IMR-90 (cell line): ENCODE results near the gene PI3. TPM values are rescaled to one million over a fixed set of nuclear protein-coding genes. Genes with fewer than 3 reads are reported as not detected.

Experiments used
- ATAC-seq: fragments of 200-7000 bp; cut with Tn5 transposase; 2 replicates; pipeline ENCODE4 v1.9.1; 2020; ENCODE audit warnings: low read depth, mild to moderate bottlenecking, moderate library complexity
- BruUV-seq: library from RNA; stranded (reverse); fragments of 400-500 nt; replicated peaks from 2 replicates; lab custom pipeline; 2021; lab: Mats Ljungman, UMichigan
- CTCF ChIA-PET: fragments of 300-600 bp; formaldehyde crosslinking; extraction: SDS; loops from one replicate; lab custom pipeline; 2021; ENCODE audit warnings: antibody characterized with exemption; lab: Yijun Ruan, JAX
- POLR2A ChIA-PET: fragments of 300-600 bp; sonication (Branson Sonifier 250); formaldehyde crosslinking; loops from one replicate; lab custom pipeline; 2022; ENCODE audit warnings: antibody characterized with exemption; ENCODE audit not compliant: unreplicated experiment; lab: Charles Lee
- DNase-seq: peaks from one replicate; pipeline ENCODE4 v3.0.0; 2013
- H2AFZ ChIP-seq: replicated peaks from 2 replicates; pipeline ENCODE3; 2013; ENCODE audit warnings: low read length, mild to moderate bottlenecking; ENCODE audit not compliant: poor library complexity
- H2AK5ac ChIP-seq: 2 replicates; pipeline ENCODE4 v1.6.1; 2013; ENCODE audit warnings: low read depth, low read length, inconsistent platforms
- H2AK9ac ChIP-seq: replicated peaks from 2 replicates; pipeline ENCODE3; 2013; ENCODE audit warnings: mild to moderate bottlenecking, low read depth, low read length, moderate library complexity; ENCODE audit not compliant: poor library complexity
- H2BK120ac ChIP-seq: 2 replicates; pipeline ENCODE4 v1.6.1; 2013; ENCODE audit warnings: low read depth, low read length, inconsistent platforms
- H2BK15ac ChIP-seq: 3 replicates; pipeline ENCODE4 v1.6.1; 2013; ENCODE audit warnings: low read depth, low read length, inconsistent platforms
- H2BK20ac ChIP-seq: 2 replicates; pipeline ENCODE4 v1.6.1; 2013; ENCODE audit warnings: low read depth, mild to moderate bottlenecking, inconsistent platforms, low read length, moderate library complexity
- H2BK5ac ChIP-seq: 2 replicates; pipeline ENCODE4 v1.6.1; 2013; ENCODE audit warnings: mild to moderate bottlenecking, low read depth, low read length, inconsistent platforms; ENCODE audit not compliant: poor library complexity, severe bottlenecking
- H3K14ac ChIP-seq: replicated peaks from 2 replicates; pipeline ENCODE4 v1.6.1; 2013; ENCODE audit warnings: low read depth, low read length, inconsistent platforms
- H3K18ac ChIP-seq: 2 replicates; pipeline ENCODE4 v1.6.1; 2013; ENCODE audit warnings: low read depth, low read length, control low read depth
- H3K23ac ChIP-seq: 2 replicates; pipeline ENCODE4 v1.6.1; 2013; ENCODE audit warnings: low read depth, low read length, inconsistent platforms
- H3K27ac ChIP-seq: 2 replicates; pipeline ENCODE4 v1.5.1; 2013; ENCODE audit warnings: mild to moderate bottlenecking, control low read depth, low read length; ENCODE audit not compliant: insufficient read depth
- H3K27me3 ChIP-seq: 2 replicates; pipeline ENCODE4 v1.6.1; 2013; ENCODE audit warnings: low read length; ENCODE audit not compliant: control insufficient read depth, insufficient read depth
- H3K36me3 ChIP-seq: 2 replicates; pipeline ENCODE4 v1.6.1; 2013; ENCODE audit warnings: low read length, mixed read lengths; ENCODE audit not compliant: control insufficient read depth, insufficient read depth
- H3K4ac ChIP-seq: 2 replicates; pipeline ENCODE4 v1.6.1; 2013; ENCODE audit warnings: low read depth, low read length, inconsistent platforms
- H3K4me1 ChIP-seq: 2 replicates; pipeline ENCODE4 v1.6.1; 2013; ENCODE audit warnings: low read length, mixed read lengths; ENCODE audit not compliant: control insufficient read depth, insufficient read depth
- H3K4me2 ChIP-seq: 2 replicates; pipeline ENCODE4 v1.6.1; 2013; ENCODE audit warnings: low read depth, mild to moderate bottlenecking, control low read depth, low read length, moderate library complexity
- H3K4me3 ChIP-seq: 2 replicates; pipeline ENCODE4 v1.5.1; 2013; ENCODE audit warnings: low read depth, mild to moderate bottlenecking, control low read depth, low read length, moderate library complexity; ENCODE audit not compliant: insufficient read depth
- H3K56ac ChIP-seq: 2 replicates; pipeline ENCODE4 v1.6.1; 2013; ENCODE audit warnings: low read length, inconsistent platforms; ENCODE audit not compliant: insufficient read depth; ENCODE audit errors: extremely low read depth
- H3K79me1 ChIP-seq, 2 experiments: 2 replicates each; pipeline ENCODE4 v1.6.1; 2013; ENCODE audit warnings: low read length in 2 of 2, inconsistent platforms in 1 of 2, low read depth in 1 of 2
- H3K9ac ChIP-seq: 2 replicates; pipeline ENCODE4 v1.6.1; 2013; ENCODE audit warnings: low read depth, low read length, control low read depth
- H3K9me1 ChIP-seq: 2 replicates; pipeline ENCODE4 v1.6.1; 2013; ENCODE audit warnings: low read length, inconsistent platforms; ENCODE audit not compliant: insufficient read depth
- H3K9me3 ChIP-seq: 2 replicates; pipeline ENCODE4 v1.6.1; 2013; ENCODE audit warnings: low read length; ENCODE audit not compliant: control insufficient read depth, insufficient read depth
- H4K20me1 ChIP-seq: 2 replicates; pipeline ENCODE4 v1.6.1; 2013; ENCODE audit warnings: low read length, inconsistent platforms; ENCODE audit not compliant: insufficient read depth
- H4K5ac ChIP-seq: 2 replicates; pipeline ENCODE4 v1.6.1; 2013; ENCODE audit warnings: mild to moderate bottlenecking, low read depth, low read length, control low read depth
- H4K8ac ChIP-seq, 2 experiments: 2 replicates each; pipeline ENCODE4 v1.6.1; 2013; ENCODE audit warnings: low read depth in 2 of 2, low read length in 2 of 2, control low read depth in 1 of 2, inconsistent platforms in 1 of 2
- H4K91ac ChIP-seq: 2 replicates; pipeline ENCODE4 v1.6.1; 2013; ENCODE audit warnings: low read depth, low read length, inconsistent platforms; ENCODE audit not compliant: insufficient read depth
- BHLHE40 ChIP-seq: fragments of 150-350 bp; IDR thresholded peaks from 2 replicates; pipeline ENCODE4 v1.6.1; 2016; ENCODE audit warnings: mild to moderate bottlenecking, low read depth, low read length
- CEBPB ChIP-seq: IDR thresholded peaks from 2 replicates; pipeline ENCODE4 v1.6.1; 2012; ENCODE audit warnings: low read depth, low read length, improper control_type of control experiment
- CHD1 ChIP-seq: IDR thresholded peaks from 2 replicates; pipeline ENCODE4 v1.6.1; 2012; ENCODE audit warnings: low read depth, low read length, improper control_type of control experiment
- FOS ChIP-seq: fragments of 150-350 bp; IDR thresholded peaks from 2 replicates; pipeline ENCODE4 v1.6.1; 2016; ENCODE audit warnings: low read depth, low read length
- MAFK ChIP-seq: IDR thresholded peaks from 2 replicates; pipeline ENCODE4 v1.6.1; 2012; ENCODE audit warnings: low read depth, low read length, improper control_type of control experiment
- MAZ ChIP-seq: IDR thresholded peaks from 2 replicates; pipeline ENCODE4 v1.6.1; 2012; ENCODE audit warnings: low read depth, mild to moderate bottlenecking, low read length, improper control_type of control experiment, moderate library complexity, borderline replicate concordance
- MXI1 ChIP-seq: IDR thresholded peaks from 2 replicates; pipeline ENCODE4 v1.6.1; 2012; ENCODE audit warnings: low read depth, mild to moderate bottlenecking, low read length, moderate library complexity, borderline replicate concordance
- NFE2L2 ChIP-seq: fragments of 150-350 bp; IDR thresholded peaks from 2 replicates; pipeline ENCODE4 v1.6.1; 2016; ENCODE audit warnings: low read depth, mild to moderate bottlenecking, low read length
- POLR2A ChIP-seq: IDR thresholded peaks from 2 replicates; pipeline ENCODE4 v1.6.1; 2012; ENCODE audit warnings: mild to moderate bottlenecking, low read depth, low read length
- RAD21 ChIP-seq: IDR thresholded peaks from 2 replicates; pipeline ENCODE4 v1.6.1; 2012; ENCODE audit warnings: low read length, improper control_type of control experiment
- RCOR1 ChIP-seq: IDR thresholded peaks from 2 replicates; pipeline ENCODE4 v1.6.1; 2012; ENCODE audit warnings: mild to moderate bottlenecking, low read length, improper control_type of control experiment; ENCODE audit not compliant: insufficient replicate concordance
- SMC3 ChIP-seq: fragments of 150-350 bp; IDR thresholded peaks from 2 replicates; pipeline ENCODE4 v1.6.1; 2016; ENCODE audit warnings: low read depth, mild to moderate bottlenecking, antibody characterized with exemption, low read length, moderate library complexity
- WGBS, 2 experiments: methylation state at CpG; one replicate each; pipeline versions ENCODE4 v1.1.5 to v1.1.7; 2013; ENCODE audit warnings: missing lambda C conversion rate in 2 of 2; ENCODE audit not compliant: insufficient read length in 1 of 2; ENCODE audit errors: extremely low coverage in 2 of 2; 5-methylcytosine and 5-hydroxymethylcytosine counted together
- dilution Hi-C: fragments of 300-500 bp; cut with HindIII; formaldehyde crosslinking; loops from one replicate; pipeline ENCODE4 v1.14.3; 2018; ENCODE audit warnings: low sequenced_read_pairs; ENCODE audit not compliant: unreplicated experiment
- in situ Hi-C: fragments of 300-500 bp; cut with MboI; formaldehyde crosslinking; loops from 3 replicates; pipeline ENCODE4 v1.14.3; 2019; ENCODE audit warnings: low sequenced_read_pairs, inconsistent platforms, mixed read lengths
- intact Hi-C: fragments of 100-400 bp; cut with micrococcal nuclease; formaldehyde crosslinking; loops from 2 replicates; pipeline ENCODE4 v1.10.0; 2022
- polyA plus RNA-seq, 3 experiments: library from polyadenylated mRNA; depleted of rRNA; stranded (reverse); fragments of >200 nt; gene quantifications; 2 replicates each; pipeline ENCODE4 v1.2.3, GENCODE V29; 2012; ENCODE audit warnings: low replicate concordance in 1 of 3
- total RNA-seq: library from RNA; depleted of rRNA; stranded (reverse); fragments of >200 nt; gene quantifications from 2 replicates; pipeline ENCODE4 v1.2.3, GENCODE V29; 2012
- TF ChIP-seq, protein P1 (sequence below): fragments of 150-350 bp; IDR thresholded peaks from 2 replicates; pipeline ENCODE4 v1.6.1; 2016; ENCODE audit warnings: low read depth, mild to moderate bottlenecking, low read length, moderate library complexity, borderline replicate concordance
- TF ChIP-seq, protein P2 (sequence below): fragments of 150-350 bp; IDR thresholded peaks from 2 replicates; pipeline ENCODE4 v1.6.1; 2017; ENCODE audit warnings: mild to moderate bottlenecking, antibody characterized with exemption, low read length, low read depth
- TF ChIP-seq, protein P3 (sequence below): conservative IDR thresholded peaks from 2 replicates; pipeline ENCODE4 v1.5.1; 2012; ENCODE audit warnings: mild to moderate bottlenecking, low read depth, low read length, improper control_type of control experiment

Gene PI3
- total and polyA plus RNA-seq, 2 of the 4 experiments (the other 2 are of a cell fraction), result not detected

DNA sequence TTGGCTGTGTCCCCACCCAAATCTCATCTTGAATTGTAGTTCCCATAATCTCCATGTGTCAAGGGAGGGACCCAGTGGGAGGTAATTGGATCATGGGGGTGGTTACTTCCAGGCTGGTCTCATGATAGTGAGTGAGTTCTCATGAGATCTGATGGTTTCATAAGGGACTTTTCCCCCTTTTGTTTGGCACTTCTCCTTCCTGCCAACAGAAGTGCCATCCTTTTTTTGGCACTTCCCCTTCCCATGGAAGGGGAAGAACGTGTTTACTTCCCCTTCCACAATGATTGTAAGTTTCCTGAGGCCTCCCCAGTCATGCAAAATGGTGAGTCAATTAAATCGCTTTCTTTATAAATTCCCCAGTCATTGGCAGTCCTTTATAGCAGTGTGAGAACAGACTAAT is 18.0 kb upstream of the PI3 start:
- H4K8ac ChIP-seq, result no peak overlapping the region
- no peak overlapping the region for H4K91ac ChIP-seq
- no peak overlapping the region for H2AFZ ChIP-seq
- ATAC-seq, result no peak
- H4K5ac ChIP-seq, result no peak overlapping the region
- no peak overlapping the region for H3K4me3 ChIP-seq
- H3K9ac ChIP-seq, result no peak overlapping the region
- H3K14ac ChIP-seq, result no peak overlapping the region
- TF ChIP-seq CEBPB (no peak), MXI1 (no peak), NFE2L2 (no peak), MAFK (no peak), BHLHE40 (no peak), RAD21 (no peak), CHD1 (no peak), MAZ (no peak), SMC3 (no peak), RCOR1 (no peak), POLR2A (no peak), FOS (no peak)
- TF ChIP-seq, protein P1, sequence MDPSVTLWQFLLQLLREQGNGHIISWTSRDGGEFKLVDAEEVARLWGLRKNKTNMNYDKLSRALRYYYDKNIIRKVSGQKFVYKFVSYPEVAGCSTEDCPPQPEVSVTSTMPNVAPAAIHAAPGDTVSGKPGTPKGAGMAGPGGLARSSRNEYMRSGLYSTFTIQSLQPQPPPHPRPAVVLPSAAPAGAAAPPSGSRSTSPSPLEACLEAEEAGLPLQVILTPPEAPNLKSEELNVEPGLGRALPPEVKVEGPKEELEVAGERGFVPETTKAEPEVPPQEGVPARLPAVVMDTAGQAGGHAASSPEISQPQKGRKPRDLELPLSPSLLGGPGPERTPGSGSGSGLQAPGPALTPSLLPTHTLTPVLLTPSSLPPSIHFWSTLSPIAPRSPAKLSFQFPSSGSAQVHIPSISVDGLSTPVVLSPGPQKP, result no peak
- TF ChIP-seq, protein P2, sequence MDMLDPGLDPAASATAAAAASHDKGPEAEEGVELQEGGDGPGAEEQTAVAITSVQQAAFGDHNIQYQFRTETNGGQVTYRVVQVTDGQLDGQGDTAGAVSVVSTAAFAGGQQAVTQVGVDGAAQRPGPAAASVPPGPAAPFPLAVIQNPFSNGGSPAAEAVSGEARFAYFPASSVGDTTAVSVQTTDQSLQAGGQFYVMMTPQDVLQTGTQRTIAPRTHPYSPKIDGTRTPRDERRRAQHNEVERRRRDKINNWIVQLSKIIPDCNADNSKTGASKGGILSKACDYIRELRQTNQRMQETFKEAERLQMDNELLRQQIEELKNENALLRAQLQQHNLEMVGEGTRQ, result no peak
- TF ChIP-seq, protein P3, sequence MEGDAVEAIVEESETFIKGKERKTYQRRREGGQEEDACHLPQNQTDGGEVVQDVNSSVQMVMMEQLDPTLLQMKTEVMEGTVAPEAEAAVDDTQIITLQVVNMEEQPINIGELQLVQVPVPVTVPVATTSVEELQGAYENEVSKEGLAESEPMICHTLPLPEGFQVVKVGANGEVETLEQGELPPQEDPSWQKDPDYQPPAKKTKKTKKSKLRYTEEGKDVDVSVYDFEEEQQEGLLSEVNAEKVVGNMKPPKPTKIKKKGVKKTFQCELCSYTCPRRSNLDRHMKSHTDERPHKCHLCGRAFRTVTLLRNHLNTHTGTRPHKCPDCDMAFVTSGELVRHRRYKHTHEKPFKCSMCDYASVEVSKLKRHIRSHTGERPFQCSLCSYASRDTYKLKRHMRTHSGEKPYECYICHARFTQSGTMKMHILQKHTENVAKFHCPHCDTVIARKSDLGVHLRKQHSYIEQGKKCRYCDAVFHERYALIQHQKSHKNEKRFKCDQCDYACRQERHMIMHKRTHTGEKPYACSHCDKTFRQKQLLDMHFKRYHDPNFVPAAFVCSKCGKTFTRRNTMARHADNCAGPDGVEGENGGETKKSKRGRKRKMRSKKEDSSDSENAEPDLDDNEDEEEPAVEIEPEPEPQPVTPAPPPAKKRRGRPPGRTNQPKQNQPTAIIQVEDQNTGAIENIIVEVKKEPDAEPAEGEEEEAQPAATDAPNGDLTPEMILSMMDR, result no peak
- H3K4me2 ChIP-seq, result no peak overlapping the region
- H2AK5ac ChIP-seq, result no peak overlapping the region
- no peaks in the 10 kb centered on the region for H3K36me3 ChIP-seq
- CTCF ChIA-PET, result no interaction called here
- no peak overlapping the region for H2AK9ac ChIP-seq
- no peaks in the 10 kb centered on the region for H3K9me3 ChIP-seq
- H3K23ac ChIP-seq, result no peak overlapping the region
- H3K56ac ChIP-seq, result no peak overlapping the region
- H3K4me1 ChIP-seq, result peaks cover 2% of the 10 kb centered on the region; the same call in 1 of the 2 replicates
- no peak for DNase-seq
- no peak overlapping the region for H3K18ac ChIP-seq
- no peaks in the 10 kb centered on the region for H4K20me1 ChIP-seq
- intact Hi-C loops, result no loop called here
- POLR2A ChIA-PET, result no interaction called here
- no peaks in the 10 kb centered on the region for H3K79me1 ChIP-seq
- dilution Hi-C loops, result no loop called here
- H2BK120ac ChIP-seq, result no peak overlapping the region
- H2BK15ac ChIP-seq, result no peak overlapping the region
- no peak overlapping the region for H2BK5ac ChIP-seq
- in situ Hi-C loops, result no loop called here
- no peak overlapping the region for H2BK20ac ChIP-seq
- H3K9me1 ChIP-seq, result no peaks in the 10 kb centered on the region
- H3K4ac ChIP-seq, result no peak overlapping the region
- no CpG with 5 or more reads among the region's 2 CpGs for WGBS, 2 experiments
- H3K27ac ChIP-seq, result no peak overlapping the region
- peaks cover 5% of the 10 kb centered on the region for H3K27me3 ChIP-seq
- BruUV-seq, result no TSS peak
